Panc1 (cell line): ENCODE results near the gene ALK.

Experiments used
- CTCF ChIP-seq: fragments of 450-650 bp; IDR thresholded peaks from 2 replicates; pipeline ENCODE4 v1.5.1; 2017; ENCODE audit warnings: mild to moderate bottlenecking
- POLR2AphosphoS5 ChIP-seq: IDR thresholded peaks from 2 replicates; pipeline ENCODE4 v1.6.1; 2012; ENCODE audit warnings: mild to moderate bottlenecking, low read depth, low read length, moderate library complexity

DNA sequence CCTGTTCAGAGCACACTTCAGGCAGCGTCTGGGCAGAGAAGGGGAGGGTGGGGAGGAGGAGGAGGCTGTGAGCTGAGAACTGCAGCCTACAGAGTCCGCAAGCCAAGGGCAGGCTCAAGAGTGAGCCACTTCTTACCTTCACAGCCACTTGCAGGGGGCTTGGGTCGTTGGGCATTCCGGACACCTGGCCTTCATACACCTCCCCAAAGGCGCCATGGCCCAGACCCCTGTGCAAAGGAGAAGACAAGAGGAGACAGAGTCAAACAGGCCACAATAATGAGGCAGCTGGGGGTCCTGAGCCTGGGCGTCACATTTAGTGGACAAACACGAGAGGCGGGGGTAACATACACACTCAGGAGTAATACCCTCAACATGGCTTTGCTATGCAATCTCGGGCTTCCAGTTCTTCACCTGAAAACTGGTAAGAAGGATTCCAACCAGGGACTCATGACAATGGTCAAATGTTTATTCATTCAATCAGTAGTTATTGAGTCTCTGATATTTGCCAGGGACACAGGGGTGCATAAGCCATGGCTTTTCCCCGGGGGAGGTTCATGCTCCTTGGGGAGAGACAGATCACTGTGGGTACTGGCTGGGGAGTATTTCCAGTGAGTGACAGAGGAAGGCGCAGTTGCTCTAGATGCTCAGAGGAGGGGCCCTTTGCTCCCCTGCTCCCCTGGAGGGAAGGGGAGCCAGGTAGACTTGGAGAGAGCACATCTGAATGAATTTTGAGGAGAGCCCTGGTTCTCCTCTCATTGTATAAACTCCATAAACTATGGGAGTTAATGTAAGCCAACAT is 698.8 kb downstream of the ALK start:
- TF ChIP-seq CTCF (no peak), POLR2AphosphoS5 (no peak)
